Measurements from ENCODE around the gene CDT1.

CDT1 gene

DNA sequence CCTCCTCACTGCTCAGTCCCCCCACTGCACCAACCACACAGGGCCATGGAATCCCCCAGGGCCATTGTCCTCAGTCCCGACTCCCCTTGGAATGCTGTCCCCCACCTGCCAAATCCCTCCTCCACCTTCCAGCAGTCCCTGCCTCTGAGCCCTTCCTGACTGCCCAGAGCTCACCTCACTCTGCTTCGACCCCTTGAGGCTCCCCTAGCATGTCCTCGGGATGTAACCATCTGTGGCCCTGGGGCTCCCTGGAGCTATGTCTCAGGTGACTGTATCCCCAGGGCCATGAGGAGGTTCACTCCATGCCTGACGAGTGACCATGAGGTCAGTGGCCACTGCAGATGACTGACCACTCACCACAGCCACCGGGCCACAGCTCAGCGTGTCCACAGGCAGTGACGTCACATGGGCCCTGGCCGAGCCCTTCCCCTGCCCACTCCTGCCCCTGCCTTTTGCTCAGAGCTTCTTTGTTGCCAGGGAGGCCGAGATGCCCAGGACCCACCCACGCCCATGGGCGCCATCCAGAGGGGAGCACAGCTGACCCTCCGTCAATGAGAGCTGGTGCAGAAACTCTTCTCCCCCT lies 10.8 kb upstream of the CDT1 start:
- no peak overlapping the region for H2AFZ ChIP-seq (ENCODE audit: low read depth, low read length, severe bottlenecking)

DNA sequence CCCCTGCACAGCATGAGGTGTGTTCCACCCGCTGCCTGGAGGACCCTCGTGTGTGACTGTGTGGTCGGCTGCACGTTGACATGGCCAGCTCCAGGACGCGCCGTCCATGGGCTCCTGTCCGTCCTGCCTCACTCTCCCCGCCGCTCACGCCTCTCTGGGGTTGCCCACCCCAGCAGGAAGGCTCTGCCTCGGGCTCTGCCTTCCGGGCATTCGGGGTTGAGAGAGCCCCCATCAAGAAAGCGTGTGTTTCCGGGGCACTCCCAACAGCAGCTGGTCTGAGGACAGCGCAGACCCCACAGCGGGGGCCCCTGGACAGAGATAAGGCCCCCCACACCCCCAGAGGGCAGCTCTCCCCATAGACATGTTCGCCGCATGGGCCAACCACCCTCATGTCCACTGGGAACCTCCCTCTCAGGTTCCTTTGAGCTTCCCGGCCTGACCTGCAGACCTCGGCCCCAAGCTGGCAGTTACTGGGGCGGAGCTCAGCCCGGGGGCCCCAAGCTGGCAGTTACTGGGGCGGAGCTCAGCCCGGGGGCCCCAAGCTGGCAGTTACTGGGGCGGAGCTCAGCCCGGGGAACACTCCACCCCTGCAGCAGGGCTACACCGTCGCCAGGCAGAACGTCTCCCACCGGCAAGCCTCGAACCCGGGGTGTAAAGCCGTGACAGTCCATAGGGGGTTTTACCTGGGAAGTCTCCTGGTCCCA lies 10.2 kb upstream of the CDT1 start:
- H3K27ac ChIP-seq (ENCODE audit: low read depth, low read length) = no peak overlapping the region
- no peaks in the 10 kb centered on the region for H3K27me3 ChIP-seq (ENCODE audit: low read length)
- no peaks in the 10 kb centered on the region for H3K79me2 ChIP-seq (ENCODE audit: insufficient read depth, low read length)
- no peaks in the 10 kb centered on the region for H3F3A ChIP-seq (ENCODE audit: insufficient read depth)
- no peak overlapping the region for H3K4me3 ChIP-seq (ENCODE audit: insufficient read depth, low read length, poor library complexity, severe bottlenecking)
- H4K20me1 ChIP-seq (ENCODE audit: low read depth, low read length) = no peaks in the 10 kb centered on the region
- no peak for TF ChIP-seq EZH2phosphoT487 (conservative IDR thresholded peaks at IDR 0.05; ENCODE audit: low read length)
- TF ChIP-seq, protein P1, sequence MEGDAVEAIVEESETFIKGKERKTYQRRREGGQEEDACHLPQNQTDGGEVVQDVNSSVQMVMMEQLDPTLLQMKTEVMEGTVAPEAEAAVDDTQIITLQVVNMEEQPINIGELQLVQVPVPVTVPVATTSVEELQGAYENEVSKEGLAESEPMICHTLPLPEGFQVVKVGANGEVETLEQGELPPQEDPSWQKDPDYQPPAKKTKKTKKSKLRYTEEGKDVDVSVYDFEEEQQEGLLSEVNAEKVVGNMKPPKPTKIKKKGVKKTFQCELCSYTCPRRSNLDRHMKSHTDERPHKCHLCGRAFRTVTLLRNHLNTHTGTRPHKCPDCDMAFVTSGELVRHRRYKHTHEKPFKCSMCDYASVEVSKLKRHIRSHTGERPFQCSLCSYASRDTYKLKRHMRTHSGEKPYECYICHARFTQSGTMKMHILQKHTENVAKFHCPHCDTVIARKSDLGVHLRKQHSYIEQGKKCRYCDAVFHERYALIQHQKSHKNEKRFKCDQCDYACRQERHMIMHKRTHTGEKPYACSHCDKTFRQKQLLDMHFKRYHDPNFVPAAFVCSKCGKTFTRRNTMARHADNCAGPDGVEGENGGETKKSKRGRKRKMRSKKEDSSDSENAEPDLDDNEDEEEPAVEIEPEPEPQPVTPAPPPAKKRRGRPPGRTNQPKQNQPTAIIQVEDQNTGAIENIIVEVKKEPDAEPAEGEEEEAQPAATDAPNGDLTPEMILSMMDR (IDR thresholded peaks at IDR 0.05; ENCODE audit: insufficient read depth, low read length, poor library complexity, severe bottlenecking) = no peak
- H3K9ac ChIP-seq (ENCODE audit: low read length) = no peak overlapping the region
- no peak overlapping the region for H2AFZ ChIP-seq (ENCODE audit: low read depth, low read length, severe bottlenecking)
- H3K9me2 ChIP-seq (replicated peaks; ENCODE audit: insufficient read depth, low read length) = no peaks in the 10 kb centered on the region
- no peaks in the 10 kb centered on the region for H3K9me3 ChIP-seq (ENCODE audit: insufficient read depth, low read length)
- no peaks in the 10 kb centered on the region for H3K36me3 ChIP-seq (ENCODE audit: low read length)
- no peak overlapping the region for H3K4me2 ChIP-seq (ENCODE audit: low read depth, low read length, poor library complexity, severe bottlenecking)

More for the DNA sequence above, 10.8 kb upstream of the CDT1 start:
- Histone ChIP-seq H3K27ac (ENCODE audit: low read depth, low read length) (no peak overlapping the region), H3K9me3 (ENCODE audit: insufficient read depth, low read length) (no peaks in the 10 kb centered on the region), H3K27me3 (ENCODE audit: low read length) (no peaks in the 10 kb centered on the region), H4K20me1 (ENCODE audit: low read depth, low read length) (no peaks in the 10 kb centered on the region), H3K9ac (ENCODE audit: low read length) (no peak overlapping the region), H3K79me2 (ENCODE audit: insufficient read depth, low read length) (no peaks in the 10 kb centered on the region), H3K4me3 (ENCODE audit: insufficient read depth, low read length, poor library complexity, severe bottlenecking) (no peak overlapping the region), H3K4me2 (ENCODE audit: low read depth, low read length, poor library complexity, severe bottlenecking) (no peak overlapping the region), H3K36me3 (ENCODE audit: low read length) (no peaks in the 10 kb centered on the region), H3F3A (ENCODE audit: insufficient read depth) (no peaks in the 10 kb centered on the region), H3K9me2 (replicated peaks; ENCODE audit: insufficient read depth, low read length) (no peaks in the 10 kb centered on the region)
- TF ChIP-seq, protein P1 (IDR thresholded peaks at IDR 0.05; ENCODE audit: insufficient read depth, low read length, poor library complexity, severe bottlenecking) = no peak
- no peak for TF ChIP-seq EZH2phosphoT487 (conservative IDR thresholded peaks at IDR 0.05; ENCODE audit: low read length)

DNA sequence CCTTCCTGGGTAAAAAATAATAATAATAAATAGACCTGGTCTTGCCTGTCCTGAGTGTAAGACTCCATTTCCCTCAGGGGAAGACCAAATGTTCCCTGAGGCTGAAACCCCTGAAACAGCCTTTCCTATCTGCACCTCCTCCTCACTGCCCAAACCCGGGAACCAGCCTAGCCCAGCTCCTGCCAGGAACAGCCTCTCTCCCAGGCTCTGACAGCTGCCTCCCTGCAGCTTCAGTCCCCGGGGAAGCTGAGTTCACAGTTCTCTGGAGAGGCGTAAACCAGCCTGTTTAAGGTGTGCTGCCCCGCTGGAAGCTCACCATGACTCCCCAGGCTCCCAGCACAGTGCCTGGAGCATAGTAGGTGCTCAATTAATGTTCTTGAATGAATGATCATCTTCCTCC lies 7.3 kb upstream of the CDT1 start:
- TF ChIP-seq, protein P1 (IDR thresholded peaks at IDR 0.05; ENCODE audit: insufficient read depth, low read length, poor library complexity, severe bottlenecking) = no peak
- no peak for TF ChIP-seq EZH2phosphoT487 (conservative IDR thresholded peaks at IDR 0.05; ENCODE audit: low read length)
- no peak overlapping the region for H3K9ac ChIP-seq (ENCODE audit: low read length)
- no peaks in the 10 kb centered on the region for H3K79me2 ChIP-seq (ENCODE audit: insufficient read depth, low read length)
- H3K27me3 ChIP-seq (ENCODE audit: low read length) = no peaks in the 10 kb centered on the region
- H3K4me2 ChIP-seq (ENCODE audit: low read depth, low read length, poor library complexity, severe bottlenecking) = no peak overlapping the region
- no peak overlapping the region for H3K27ac ChIP-seq (ENCODE audit: low read depth, low read length)
- no peaks in the 10 kb centered on the region for H4K20me1 ChIP-seq (ENCODE audit: low read depth, low read length)
- H3F3A ChIP-seq (ENCODE audit: insufficient read depth) = no peaks in the 10 kb centered on the region
- H3K36me3 ChIP-seq (ENCODE audit: low read length) = no peaks in the 10 kb centered on the region
- H3K9me3 ChIP-seq (ENCODE audit: insufficient read depth, low read length) = no peaks in the 10 kb centered on the region
- no peak overlapping the region for H3K4me3 ChIP-seq (ENCODE audit: insufficient read depth, low read length, poor library complexity, severe bottlenecking)
- H2AFZ ChIP-seq (ENCODE audit: low read depth, low read length, severe bottlenecking) = no peak overlapping the region
- H3K9me2 ChIP-seq (replicated peaks; ENCODE audit: insufficient read depth, low read length) = no peaks in the 10 kb centered on the region
